OCI-LY3 (cell line): ENCODE data around the gene CADPS.

Source experiments
- EZH2phosphoT487 ChIP-seq: fragments of 200-600 bp; shearing (Covaris generic); IDR thresholded peaks from 2 replicates; pipeline ENCODE4 v1.6.1; 2018; ENCODE audit warnings: antibody characterized with exemption, mixed run types, low read depth
- TF ChIP-seq, protein P1 (sequence below): fragments of 200-600, 300-600 bp; sonication (generic); IDR thresholded peaks from 2 replicates; pipeline ENCODE4 v1.5.1; 2014; ENCODE audit warnings: antibody characterized with exemption, low read length, low read depth

- TF ChIP-seq, protein P1, sequence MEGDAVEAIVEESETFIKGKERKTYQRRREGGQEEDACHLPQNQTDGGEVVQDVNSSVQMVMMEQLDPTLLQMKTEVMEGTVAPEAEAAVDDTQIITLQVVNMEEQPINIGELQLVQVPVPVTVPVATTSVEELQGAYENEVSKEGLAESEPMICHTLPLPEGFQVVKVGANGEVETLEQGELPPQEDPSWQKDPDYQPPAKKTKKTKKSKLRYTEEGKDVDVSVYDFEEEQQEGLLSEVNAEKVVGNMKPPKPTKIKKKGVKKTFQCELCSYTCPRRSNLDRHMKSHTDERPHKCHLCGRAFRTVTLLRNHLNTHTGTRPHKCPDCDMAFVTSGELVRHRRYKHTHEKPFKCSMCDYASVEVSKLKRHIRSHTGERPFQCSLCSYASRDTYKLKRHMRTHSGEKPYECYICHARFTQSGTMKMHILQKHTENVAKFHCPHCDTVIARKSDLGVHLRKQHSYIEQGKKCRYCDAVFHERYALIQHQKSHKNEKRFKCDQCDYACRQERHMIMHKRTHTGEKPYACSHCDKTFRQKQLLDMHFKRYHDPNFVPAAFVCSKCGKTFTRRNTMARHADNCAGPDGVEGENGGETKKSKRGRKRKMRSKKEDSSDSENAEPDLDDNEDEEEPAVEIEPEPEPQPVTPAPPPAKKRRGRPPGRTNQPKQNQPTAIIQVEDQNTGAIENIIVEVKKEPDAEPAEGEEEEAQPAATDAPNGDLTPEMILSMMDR, result no peak
- no peak for TF ChIP-seq EZH2phosphoT487
Measured at GRCh38 chr3:62433396-62433795, 441.8 kb downstream of the CADPS start.
